H1 (cell line): Measurements from ENCODE around the gene LGI4. TPM values are rescaled to one million over a fixed set of nuclear protein-coding genes. Genes with fewer than 3 reads are reported as not detected.

ENCODE experiments used
- RAD21 ChIP-seq, 2 experiments: IDR thresholded peaks in 1 of 2; conservative IDR thresholded peaks in 1 of 2; 2 replicates each; pipeline ENCODE4 v1.6.1; 2011; ENCODE audit warnings: low read depth in 2 of 2, low read length in 2 of 2, improper control_type of control experiment in 1 of 2, inconsistent platforms in 1 of 2, mild to moderate bottlenecking in 1 of 2, moderate library complexity in 1 of 2
- polyA plus RNA-seq, 7 experiments: library from polyadenylated mRNA; depleted of rRNA in 3 of 7; stranded (reverse) in 5 of 7; unstranded in 2 of 7; fragments of >200 nt in 5 of 7; fragments of 200-250 nt in 2 of 7; gene quantifications; 1 replicate in 5 of 7; 2 replicates in 1 of 7; 4 replicates in 1 of 7; pipeline versions ENCODE4 v1.2.1 to v1.2.3, GENCODE V29; 2011 to 2013; ENCODE audit warnings: missing spikeins in 2 of 7, mixed read lengths in 2 of 7
- total RNA-seq: library from RNA; stranded (reverse); fragmentation: NEBNext Ultra II Directional; extraction: Animal tissue kit (Norgen Biotek cat#: 25700); gene quantifications from 2 replicates; pipeline ENCODE4 v1.2.1, GENCODE V29; 2021
- TF ChIP-seq, protein P1 (sequence below): IDR thresholded peaks from 2 replicates; pipeline ENCODE4 v1.6.1; 2012; ENCODE audit warnings: inconsistent platforms

The LGI4 gene
- total and polyA plus RNA-seq, 2 of the 8 experiments (the other 6 are each of a cell fraction or from before 2014, with no cell fraction given), result 2.0 to 8.2 TPM

DNA sequence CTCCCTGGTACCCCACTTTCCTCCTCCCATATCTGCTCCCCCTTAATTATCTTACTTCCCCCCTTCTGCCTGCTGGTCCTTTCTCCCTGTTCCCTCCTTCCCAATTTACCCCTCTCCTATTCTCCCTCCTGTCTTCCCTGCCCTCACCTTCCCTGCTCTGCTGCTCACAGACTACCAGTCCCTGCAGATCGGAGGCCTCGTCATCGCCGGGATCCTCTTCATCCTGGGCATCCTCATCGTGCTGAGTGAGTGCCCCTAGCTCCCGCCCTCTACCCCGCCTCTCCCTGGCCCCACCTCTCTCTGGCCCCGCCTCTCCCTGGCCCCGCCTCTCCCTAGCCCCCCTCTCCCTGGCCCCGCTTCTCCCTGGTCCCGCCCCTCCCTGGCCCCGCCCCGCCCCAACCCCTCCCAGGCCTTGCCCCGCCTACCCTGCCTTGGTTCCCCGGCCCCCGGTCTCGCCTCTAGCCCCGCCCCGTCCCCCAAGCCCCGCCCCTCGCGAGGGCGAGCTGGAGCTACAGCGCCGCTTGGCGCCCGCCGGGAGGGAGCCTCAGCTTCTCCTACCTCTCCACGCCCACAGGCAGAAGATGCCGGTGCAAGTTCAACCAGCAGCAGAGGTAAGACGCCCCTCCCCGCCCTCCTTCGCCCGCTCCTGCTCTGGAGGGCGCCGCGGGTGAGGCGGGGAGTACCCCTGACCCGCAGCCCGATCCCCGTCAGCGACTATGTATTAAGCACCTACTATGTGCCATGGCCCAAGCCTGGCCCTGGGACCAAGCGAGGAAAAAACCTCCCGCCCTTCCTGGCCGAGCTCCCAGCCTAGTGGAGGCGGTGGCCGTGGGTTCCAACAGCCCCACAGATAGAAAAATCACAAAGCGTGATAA lies 6.3 kb upstream of the LGI4 start (continued):
- TF ChIP-seq, protein P1, sequence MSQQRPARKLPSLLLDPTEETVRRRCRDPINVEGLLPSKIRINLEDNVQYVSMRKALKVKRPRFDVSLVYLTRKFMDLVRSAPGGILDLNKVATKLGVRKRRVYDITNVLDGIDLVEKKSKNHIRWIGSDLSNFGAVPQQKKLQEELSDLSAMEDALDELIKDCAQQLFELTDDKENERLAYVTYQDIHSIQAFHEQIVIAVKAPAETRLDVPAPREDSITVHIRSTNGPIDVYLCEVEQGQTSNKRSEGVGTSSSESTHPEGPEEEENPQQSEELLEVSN, result peak; percentile 77
- TF ChIP-seq RAD21 (IDR thresholded peaks at IDR 0.05 in 1 of 2, conservative IDR thresholded peaks at IDR 0.05 in 1 of 2; ENCODE audit: low read depth in 2 of 2, low read length in 2 of 2), result peak; percentile 55 to 64
